HG02642 (cell line): ENCODE measurements around the gene SCGB3A1.

Experiments
- ATAC-seq: cut with Tn5 transposase; IDR thresholded peaks from one replicate; pipeline ENCODE4 v1.9.1; 2021; ENCODE audit warnings: mild to moderate bottlenecking; ENCODE audit not compliant: unreplicated experiment, poor library complexity

The SCGB3A1 gene, protein sequence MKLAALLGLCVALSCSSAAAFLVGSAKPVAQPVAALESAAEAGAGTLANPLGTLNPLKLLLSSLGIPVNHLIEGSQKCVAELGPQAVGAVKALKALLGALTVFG

GRCh38 chr5:180591311-180591887, at the start of gene SCGB3A1:
TSS of gene SCGB3A1 (minus strand) at chr5:180591499. CDS start at chr5:180591462, 37 bp downstream.
- no peak for ATAC-seq

GRCh38 chr5:180640611-180640860, 49.2 kb upstream of the SCGB3A1 start:
- no peak for ATAC-seq

GRCh38 chr5:180639741-180640610, 48.7 kb upstream of the SCGB3A1 start:
- no peak for ATAC-seq

GRCh38 chr5:180639287-180639686, 48.0 kb upstream of the SCGB3A1 start:
- ATAC-seq, result no peak

- no peak for ATAC-seq
These were observed 46.8 kb upstream of the SCGB3A1 start for GRCh38 chr5:180637962-180638680.

GRCh38 chr5:180636403-180637075, 45.2 kb upstream of the SCGB3A1 start:
- ATAC-seq, result no peak

DNA sequence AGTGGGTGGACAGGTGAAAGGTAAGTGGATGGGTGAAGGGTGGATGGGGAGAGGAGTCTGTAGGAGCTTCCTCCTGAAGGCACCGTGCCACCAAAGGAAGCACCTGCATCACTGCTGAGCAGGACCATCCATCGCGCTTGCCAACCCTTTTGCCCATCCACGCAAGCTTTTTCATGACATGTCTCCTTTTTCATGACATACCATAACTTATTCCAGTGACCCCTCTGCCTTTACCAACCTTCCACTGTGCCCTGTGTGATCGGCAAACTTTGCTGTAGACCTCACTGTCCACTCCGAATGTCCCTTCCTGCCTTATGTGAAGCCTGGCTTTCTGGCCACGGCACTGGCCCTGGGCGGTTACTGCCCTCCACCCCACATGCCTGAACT, 44.7 kb upstream of the SCGB3A1 start:
- no peak for ATAC-seq

GRCh38 chr5:180633283-180634177, 42.2 kb upstream of the SCGB3A1 start:
- ATAC-seq, result no peak

- ATAC-seq, result no peak
These were observed 41.5 kb upstream of the SCGB3A1 start for GRCh38 chr5:180632768-180633167.

DNA sequence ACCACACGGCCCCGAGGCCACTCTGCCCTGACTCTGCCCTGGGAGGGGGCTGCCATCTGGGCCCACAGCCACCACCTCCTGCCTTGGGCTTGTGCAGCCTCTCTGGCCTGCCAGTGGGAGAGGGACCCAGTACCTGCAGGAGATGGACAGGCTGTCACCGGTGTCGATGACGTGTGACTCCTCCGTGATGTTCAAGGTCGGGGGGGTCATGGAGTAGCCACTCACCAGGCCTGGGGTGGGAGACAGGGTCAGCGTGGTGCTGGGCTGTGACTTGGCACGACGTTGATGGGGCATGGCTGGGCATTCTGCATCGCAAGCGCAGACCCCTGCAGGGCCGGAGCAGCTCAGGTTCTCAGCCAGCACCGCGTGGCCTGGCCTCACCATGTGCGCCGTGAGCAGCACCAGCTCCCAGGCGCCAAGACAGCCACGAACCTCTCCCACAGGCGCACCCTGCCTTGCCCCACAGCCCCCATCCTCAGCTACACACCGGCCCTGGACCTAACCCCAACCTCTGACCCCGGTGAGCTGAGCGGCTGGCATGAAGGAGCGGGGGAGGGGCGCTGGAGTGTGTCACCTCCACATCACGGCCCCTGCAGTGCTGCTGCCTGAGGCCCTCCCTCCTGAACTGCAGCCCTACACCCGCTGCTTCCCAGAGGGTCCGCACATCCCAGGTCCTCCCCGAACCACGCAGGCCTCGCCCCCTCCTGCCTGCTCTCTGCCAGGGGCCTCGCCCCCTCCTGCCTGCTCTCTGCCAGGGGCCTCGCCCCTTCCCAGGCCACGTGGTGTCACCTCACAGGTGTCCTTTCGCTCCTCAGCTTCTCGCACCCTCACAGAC, 40.5 kb upstream of the SCGB3A1 start:
- no peak for ATAC-seq

DNA sequence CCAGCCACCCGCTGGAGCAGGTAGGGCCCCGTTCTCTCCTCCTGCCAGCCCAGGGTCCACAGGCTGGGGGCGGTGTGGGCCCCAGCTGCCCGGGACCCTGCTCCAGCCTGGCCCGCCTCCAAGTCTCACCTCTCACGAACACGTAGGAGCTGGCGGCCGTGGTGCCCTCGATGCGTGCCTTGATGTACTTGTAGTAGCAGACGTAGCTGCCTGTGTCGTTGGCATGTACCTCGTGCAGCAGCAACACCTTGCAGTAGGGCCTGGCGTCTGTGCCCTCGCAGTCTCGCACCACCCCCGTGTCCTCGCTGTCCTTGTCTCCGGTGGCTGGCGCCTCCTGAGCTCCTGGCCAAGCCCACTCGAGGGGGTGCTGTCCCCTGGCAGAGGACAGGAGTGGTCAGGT, 39.1 kb upstream of the SCGB3A1 start:
- no peak for ATAC-seq

- ATAC-seq, result no peak
These were observed 38.6 kb upstream of the SCGB3A1 start for GRCh38 chr5:180629831-180630382.

- ATAC-seq, result no peak
These were observed 37.8 kb upstream of the SCGB3A1 start for GRCh38 chr5:180628827-180629750.

- ATAC-seq, result no peak
These were observed 36.9 kb upstream of the SCGB3A1 start for GRCh38 chr5:180628211-180628610.

- ATAC-seq, result no peak
These were observed 36.3 kb upstream of the SCGB3A1 start for GRCh38 chr5:180627386-180628120.

DNA sequence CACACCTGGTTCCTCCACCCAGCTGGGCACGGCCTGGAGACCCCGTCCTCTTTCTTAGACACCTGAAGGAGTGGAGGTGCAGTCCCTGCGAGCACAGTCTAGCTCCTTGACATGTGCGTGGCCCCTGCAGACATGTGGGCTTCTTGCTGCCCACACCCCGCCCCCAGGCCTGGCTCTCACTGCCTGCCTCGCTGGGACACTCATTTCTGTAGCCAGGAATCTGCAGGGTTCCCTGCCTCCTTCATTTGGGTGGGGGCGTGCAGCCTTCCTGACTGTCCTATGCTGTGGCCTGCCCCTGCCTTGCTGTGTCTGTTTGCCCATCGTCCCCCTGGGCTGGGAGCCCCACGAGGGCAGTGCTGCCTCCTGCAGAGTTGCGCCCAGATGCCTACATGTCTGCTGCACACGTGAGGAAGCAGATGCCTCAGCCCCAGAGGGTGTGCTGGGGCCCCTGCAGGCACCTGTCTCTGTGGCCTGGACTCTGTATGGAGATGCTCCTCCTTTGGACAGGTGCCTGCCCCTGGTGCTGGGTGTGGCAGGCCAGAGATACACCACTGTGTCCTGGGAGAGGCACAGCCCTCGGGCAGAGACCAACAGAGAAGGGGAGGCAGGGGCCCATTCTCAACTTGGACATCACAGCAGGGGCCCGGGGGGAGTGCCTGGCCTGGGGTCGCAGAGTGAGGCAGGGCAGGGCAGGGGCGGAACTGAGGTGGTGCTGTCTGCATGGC, 35.5 kb upstream of the SCGB3A1 start:
- no peak for ATAC-seq
